PC-9 (cell line): Measurements from ENCODE around the gene PRUNE2.

Source experiments
- EZH2 ChIP-seq: fragments of 200-600 bp; sonication (generic); IDR thresholded peaks from 2 replicates; pipeline ENCODE4 v1.8.0; 2017; ENCODE audit warnings: antibody characterized with exemption, low read depth
- TF ChIP-seq, protein P1 (sequence below): fragments of 200-600 bp; sonication (generic); conservative IDR thresholded peaks from 2 replicates; pipeline ENCODE4 v1.6.1; 2017; ENCODE audit warnings: mixed run types, antibody characterized with exemption, mild to moderate bottlenecking, moderate library complexity

DNA sequence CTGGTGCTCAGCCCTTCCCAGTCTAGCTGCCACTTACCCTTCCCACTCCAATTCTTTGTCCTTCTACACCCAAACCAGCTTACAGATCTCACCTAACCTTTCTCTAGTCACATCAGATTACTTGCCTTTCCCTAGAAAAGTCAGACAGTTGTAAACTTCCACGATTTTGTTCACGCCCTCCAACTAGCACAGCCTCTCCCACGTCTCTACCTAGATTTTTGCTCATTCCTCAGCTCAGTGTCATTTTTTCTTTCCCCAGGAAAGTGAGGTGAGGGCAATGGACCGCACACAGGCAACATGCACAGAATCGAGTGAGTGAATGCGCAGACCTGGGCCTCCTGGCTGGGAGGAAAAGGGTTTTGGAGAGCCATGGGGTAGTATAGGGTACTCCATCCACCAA lies 20.9 kb upstream of the PRUNE2 start:
- TF ChIP-seq, protein P1, sequence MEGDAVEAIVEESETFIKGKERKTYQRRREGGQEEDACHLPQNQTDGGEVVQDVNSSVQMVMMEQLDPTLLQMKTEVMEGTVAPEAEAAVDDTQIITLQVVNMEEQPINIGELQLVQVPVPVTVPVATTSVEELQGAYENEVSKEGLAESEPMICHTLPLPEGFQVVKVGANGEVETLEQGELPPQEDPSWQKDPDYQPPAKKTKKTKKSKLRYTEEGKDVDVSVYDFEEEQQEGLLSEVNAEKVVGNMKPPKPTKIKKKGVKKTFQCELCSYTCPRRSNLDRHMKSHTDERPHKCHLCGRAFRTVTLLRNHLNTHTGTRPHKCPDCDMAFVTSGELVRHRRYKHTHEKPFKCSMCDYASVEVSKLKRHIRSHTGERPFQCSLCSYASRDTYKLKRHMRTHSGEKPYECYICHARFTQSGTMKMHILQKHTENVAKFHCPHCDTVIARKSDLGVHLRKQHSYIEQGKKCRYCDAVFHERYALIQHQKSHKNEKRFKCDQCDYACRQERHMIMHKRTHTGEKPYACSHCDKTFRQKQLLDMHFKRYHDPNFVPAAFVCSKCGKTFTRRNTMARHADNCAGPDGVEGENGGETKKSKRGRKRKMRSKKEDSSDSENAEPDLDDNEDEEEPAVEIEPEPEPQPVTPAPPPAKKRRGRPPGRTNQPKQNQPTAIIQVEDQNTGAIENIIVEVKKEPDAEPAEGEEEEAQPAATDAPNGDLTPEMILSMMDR, result no peak
- TF ChIP-seq EZH2, result no peak
